GM10248 (cell line): ENCODE measurements around the gene COL4A1.

ENCODE experiments used
- CTCF ChIA-PET: fragments of 300-600 bp; sonication (Branson Sonifier 250); formaldehyde crosslinking; extraction: SDS; loops from one replicate; lab custom pipeline; 2021; ENCODE audit warnings: antibody characterized with exemption; lab: Yijun Ruan, JAX
- POLR2A ChIA-PET: fragments of 350-650 bp; sonication (Branson Sonifier 250); formaldehyde crosslinking; extraction: SDS; loops from one replicate; lab custom pipeline; 2020; ENCODE audit warnings: antibody characterized with exemption; lab: Yijun Ruan, JAX
- DNase-seq: peaks from one replicate; pipeline ENCODE4 v3.0.0; 2012; ENCODE audit errors: extremely low spot score
- TF ChIP-seq, protein P1 (sequence below): IDR thresholded peaks from 2 replicates; pipeline ENCODE4 v1.5.1; 2012; ENCODE audit warnings: mild to moderate bottlenecking, low read depth; ENCODE audit errors: extremely low read depth, missing control alignments, control extremely low read depth

Gene COL4A1

DNA sequence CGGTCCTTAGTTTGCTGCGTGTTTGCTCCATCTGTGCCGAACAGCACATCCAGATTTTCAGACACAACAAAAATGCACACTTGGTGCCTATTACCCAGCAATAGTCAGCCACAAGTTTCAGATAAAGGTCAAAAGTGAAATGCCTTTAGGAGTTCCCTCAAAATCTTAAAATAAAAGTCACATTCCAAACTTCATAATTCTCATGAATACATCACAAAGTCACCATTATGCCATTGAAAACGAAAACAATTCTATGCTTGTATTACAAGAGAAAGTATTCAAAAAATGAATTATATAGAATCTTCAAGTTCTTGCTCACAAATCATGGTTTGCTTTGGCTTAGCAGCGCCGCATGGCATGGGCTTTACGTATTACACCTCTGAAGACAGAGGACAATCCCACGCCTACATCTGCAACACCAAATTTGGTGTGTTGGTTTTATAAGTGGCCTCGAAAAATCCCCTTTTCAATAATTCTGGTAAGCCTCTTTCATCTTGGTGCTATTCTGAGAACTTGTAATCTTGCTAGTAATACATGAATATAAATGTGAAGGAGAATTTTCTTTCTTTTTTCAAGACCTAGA lies 26.6 kb downstream of the COL4A1 start:
- TF ChIP-seq, protein P1, sequence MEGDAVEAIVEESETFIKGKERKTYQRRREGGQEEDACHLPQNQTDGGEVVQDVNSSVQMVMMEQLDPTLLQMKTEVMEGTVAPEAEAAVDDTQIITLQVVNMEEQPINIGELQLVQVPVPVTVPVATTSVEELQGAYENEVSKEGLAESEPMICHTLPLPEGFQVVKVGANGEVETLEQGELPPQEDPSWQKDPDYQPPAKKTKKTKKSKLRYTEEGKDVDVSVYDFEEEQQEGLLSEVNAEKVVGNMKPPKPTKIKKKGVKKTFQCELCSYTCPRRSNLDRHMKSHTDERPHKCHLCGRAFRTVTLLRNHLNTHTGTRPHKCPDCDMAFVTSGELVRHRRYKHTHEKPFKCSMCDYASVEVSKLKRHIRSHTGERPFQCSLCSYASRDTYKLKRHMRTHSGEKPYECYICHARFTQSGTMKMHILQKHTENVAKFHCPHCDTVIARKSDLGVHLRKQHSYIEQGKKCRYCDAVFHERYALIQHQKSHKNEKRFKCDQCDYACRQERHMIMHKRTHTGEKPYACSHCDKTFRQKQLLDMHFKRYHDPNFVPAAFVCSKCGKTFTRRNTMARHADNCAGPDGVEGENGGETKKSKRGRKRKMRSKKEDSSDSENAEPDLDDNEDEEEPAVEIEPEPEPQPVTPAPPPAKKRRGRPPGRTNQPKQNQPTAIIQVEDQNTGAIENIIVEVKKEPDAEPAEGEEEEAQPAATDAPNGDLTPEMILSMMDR = no peak
- DNase-seq = no peak
- ChIA-PET POLR2A (no interaction called here), CTCF (no interaction called here)

GRCh38 chr13:110279684-110280083 lies 27.3 kb downstream of the COL4A1 start:
- POLR2A ChIA-PET = no interaction called here
- CTCF ChIA-PET = no interaction called here
- TF ChIP-seq, protein P1 = no peak
- no peak for DNase-seq

GRCh38 chr13:110278859-110279258 lies 28.1 kb downstream of the COL4A1 start:
- ChIA-PET CTCF (no interaction called here), POLR2A (no interaction called here)
- no peak for DNase-seq
- TF ChIP-seq, protein P1 = no peak

DNA sequence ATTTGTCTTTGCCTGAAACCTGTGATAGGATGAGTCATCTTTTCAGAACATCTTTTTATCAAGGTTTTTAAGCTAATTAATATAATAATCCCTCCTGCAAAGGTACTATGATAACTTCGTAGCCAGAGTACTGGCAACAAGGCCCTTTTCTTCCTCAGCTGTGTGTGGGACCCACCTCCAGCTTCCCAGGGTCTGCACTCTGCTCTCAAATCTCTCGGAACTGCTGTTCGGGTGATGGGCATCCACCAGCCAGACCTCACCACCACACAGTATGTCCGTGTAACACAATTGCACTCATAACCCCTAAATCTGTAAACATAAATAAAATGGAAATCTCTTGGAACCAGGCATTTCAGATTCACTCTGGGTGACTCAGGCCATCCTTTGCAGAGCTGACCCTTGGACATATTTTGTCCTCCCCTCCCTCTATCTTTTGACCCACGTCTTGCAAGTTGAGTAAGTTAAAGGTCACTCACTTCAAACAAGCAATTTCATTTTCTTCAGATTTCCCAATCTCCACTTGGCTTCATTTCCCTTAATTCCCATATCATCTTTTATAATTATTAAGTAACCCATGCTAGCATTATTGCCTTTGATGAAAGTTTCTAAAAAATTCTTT lies 29.5 kb downstream of the COL4A1 start:
- ChIA-PET CTCF (interaction anchor here (1.3 to 1.5 kb wide), 2 partner anchors 15 to 19 kb away, joined by 4 read pairs; no protein-coding TSS in a partner anchor), POLR2A (no interaction called here)
- DNase-seq = no peak
- TF ChIP-seq, protein P1 = no peak

GRCh38 chr13:110276553-110276950 lies 30.4 kb downstream of the COL4A1 start:
- CTCF ChIA-PET = interaction anchor here (1.3 to 1.5 kb wide), 2 partner anchors 14 to 20 kb away, joined by 4 read pairs; no protein-coding TSS in a partner anchor
- TF ChIP-seq, protein P1 = no peak
- no peak for DNase-seq
- POLR2A ChIA-PET = no interaction called here

- CTCF ChIA-PET = no interaction called here
- no peak for DNase-seq
- POLR2A ChIA-PET = no interaction called here
- TF ChIP-seq, protein P1 = no peak
These were observed 30.9 kb downstream of the COL4A1 start for GRCh38 chr13:110275931-110276552.
